Measurements from ENCODE around the gene KCND2. TPM values are rescaled to one million over a fixed set of nuclear protein-coding genes. Genes with fewer than 3 reads are reported as not detected.

The KCND2 gene
- polyA plus RNA-seq, 1 of the 3 experiments (the other 2 are of a cell fraction), result not detected

DNA sequence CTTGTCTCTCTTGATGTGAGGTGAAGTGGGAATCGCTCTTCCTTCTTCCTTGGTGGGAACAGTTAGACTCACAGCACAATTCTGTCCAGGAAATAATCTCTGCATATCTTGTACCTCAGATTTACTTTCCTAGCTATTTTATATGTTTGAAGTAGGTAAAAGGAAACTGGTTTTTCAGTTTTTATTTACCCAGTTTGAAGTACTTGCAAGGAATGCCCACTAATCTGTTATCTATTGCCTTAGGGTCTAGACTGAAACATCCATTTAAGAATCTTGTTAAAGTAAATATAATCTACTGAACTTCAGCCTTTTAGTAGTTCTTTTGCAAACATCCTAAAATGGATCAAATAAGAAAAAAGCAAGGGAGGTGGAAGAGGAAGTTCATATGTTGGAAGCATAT is 229.8 kb downstream of the KCND2 start:
- Histone ChIP-seq H3K4me1 (ENCODE audit: control insufficient read depth in 1 of 2, insufficient read depth in 2 of 2, low read depth in 1 of 2, low read length in 1 of 2) (no peaks in the 10 kb centered on the region), H3K36me3 (replicated peaks in 1 of 2; ENCODE audit: control insufficient read depth in 1 of 2, insufficient read depth in 2 of 2, low read length in 1 of 2) (no peaks in the 10 kb centered on the region), H4K20me1 (ENCODE audit: insufficient read depth) (no peaks in the 10 kb centered on the region), H3K4me3 (ENCODE audit: low read depth in 2 of 2, low read length in 1 of 2) (no peak overlapping the region), H2AFZ (ENCODE audit: low read depth) (no peak overlapping the region), H3K79me2 (ENCODE audit: insufficient read depth) (no peaks in the 10 kb centered on the region), H3K4me2 (no peak overlapping the region), H3K27me3 (ENCODE audit: insufficient read depth) (no peaks in the 10 kb centered on the region), H3K9ac (no peak overlapping the region), H3K9me2 (no peaks in the 10 kb centered on the region), H3K27ac (ENCODE audit: low read depth in 2 of 2, low read length in 1 of 2) (no peak overlapping the region), H3F3A (replicated peaks; ENCODE audit: insufficient read depth) (no peaks in the 10 kb centered on the region), H3K9me3 (no peaks in the 10 kb centered on the region)
- DNase-seq, result no peak
- ChIA-PET POLR2A (no interaction called here), CTCF (interaction anchor here (1.3 kb wide), 1 partner anchor 10 kb away, joined by 7 read pairs; no protein-coding TSS in a partner anchor)
- TF ChIP-seq, protein P1, sequence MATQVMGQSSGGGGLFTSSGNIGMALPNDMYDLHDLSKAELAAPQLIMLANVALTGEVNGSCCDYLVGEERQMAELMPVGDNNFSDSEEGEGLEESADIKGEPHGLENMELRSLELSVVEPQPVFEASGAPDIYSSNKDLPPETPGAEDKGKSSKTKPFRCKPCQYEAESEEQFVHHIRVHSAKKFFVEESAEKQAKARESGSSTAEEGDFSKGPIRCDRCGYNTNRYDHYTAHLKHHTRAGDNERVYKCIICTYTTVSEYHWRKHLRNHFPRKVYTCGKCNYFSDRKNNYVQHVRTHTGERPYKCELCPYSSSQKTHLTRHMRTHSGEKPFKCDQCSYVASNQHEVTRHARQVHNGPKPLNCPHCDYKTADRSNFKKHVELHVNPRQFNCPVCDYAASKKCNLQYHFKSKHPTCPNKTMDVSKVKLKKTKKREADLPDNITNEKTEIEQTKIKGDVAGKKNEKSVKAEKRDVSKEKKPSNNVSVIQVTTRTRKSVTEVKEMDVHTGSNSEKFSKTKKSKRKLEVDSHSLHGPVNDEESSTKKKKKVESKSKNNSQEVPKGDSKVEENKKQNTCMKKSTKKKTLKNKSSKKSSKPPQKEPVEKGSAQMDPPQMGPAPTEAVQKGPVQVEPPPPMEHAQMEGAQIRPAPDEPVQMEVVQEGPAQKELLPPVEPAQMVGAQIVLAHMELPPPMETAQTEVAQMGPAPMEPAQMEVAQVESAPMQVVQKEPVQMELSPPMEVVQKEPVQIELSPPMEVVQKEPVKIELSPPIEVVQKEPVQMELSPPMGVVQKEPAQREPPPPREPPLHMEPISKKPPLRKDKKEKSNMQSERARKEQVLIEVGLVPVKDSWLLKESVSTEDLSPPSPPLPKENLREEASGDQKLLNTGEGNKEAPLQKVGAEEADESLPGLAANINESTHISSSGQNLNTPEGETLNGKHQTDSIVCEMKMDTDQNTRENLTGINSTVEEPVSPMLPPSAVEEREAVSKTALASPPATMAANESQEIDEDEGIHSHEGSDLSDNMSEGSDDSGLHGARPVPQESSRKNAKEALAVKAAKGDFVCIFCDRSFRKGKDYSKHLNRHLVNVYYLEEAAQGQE (IDR thresholded peaks at IDR 0.05; ENCODE audit: low read depth, low read length), result no peak
- TF ChIP-seq TCF12 (IDR thresholded peaks at IDR 0.05) (no peak), MEF2A (IDR thresholded peaks at IDR 0.05; ENCODE audit: borderline replicate concordance, low read depth) (no peak), TEAD4 (IDR thresholded peaks at IDR 0.05; ENCODE audit: borderline replicate concordance, insufficient read depth) (no peak), YY1 (IDR thresholded peaks at IDR 0.05; ENCODE audit: low read depth) (no peak), TAF1 (IDR thresholded peaks at IDR 0.05; ENCODE audit: borderline replicate concordance, low read depth, low read length) (no peak), NFIC (IDR thresholded peaks at IDR 0.05; ENCODE audit: borderline replicate concordance) (no peak), GABPA (IDR thresholded peaks at IDR 0.05; ENCODE audit: low read depth) (no peak), POLR2AphosphoS5 (IDR thresholded peaks at IDR 0.05; ENCODE audit: low read depth, low read length) (no peak), FOXM1 (IDR thresholded peaks at IDR 0.05; ENCODE audit: low read depth) (no peak), ELF1 (IDR thresholded peaks at IDR 0.05) (no peak)
- WGBS (ENCODE audit: low lambda C conversion rate), result 4% methylated on average over 1 of the region's 1 CpG

DNA sequence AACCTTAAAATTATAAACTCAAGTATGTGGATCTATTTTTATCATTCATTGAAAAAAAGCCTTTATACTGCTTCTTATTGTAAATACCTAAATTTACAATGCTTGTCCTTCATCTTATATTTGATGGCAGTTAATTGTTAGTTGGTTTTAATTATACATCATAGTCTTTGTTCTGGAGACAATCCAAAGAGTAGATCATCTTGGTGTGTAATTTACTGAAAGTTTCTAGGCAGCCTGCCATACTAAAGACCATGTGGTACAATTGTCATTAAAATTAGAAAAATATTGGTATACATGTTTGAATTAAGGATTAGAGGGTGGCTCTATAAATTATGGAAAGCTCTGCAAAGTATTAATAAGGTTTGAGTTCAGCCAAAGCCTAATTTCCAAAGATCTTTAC is 231.4 kb downstream of the KCND2 start:
- H3K4me3 ChIP-seq (ENCODE audit: low read depth in 2 of 2, low read length in 1 of 2), result no peak overlapping the region
- H3K27ac ChIP-seq (ENCODE audit: low read depth in 2 of 2, low read length in 1 of 2), result no peak overlapping the region
- POLR2A ChIA-PET, result no interaction called here
- TF ChIP-seq CHD2 (IDR thresholded peaks at IDR 0.05; ENCODE audit: low read length, partially characterized antibody), result no peak
- TF ChIP-seq ELF1 (IDR thresholded peaks at IDR 0.05), result no peak
- H3K27me3 ChIP-seq (ENCODE audit: insufficient read depth), result no peaks in the 10 kb centered on the region
- no peaks in the 10 kb centered on the region for H3K9me2 ChIP-seq
- H4K20me1 ChIP-seq (ENCODE audit: insufficient read depth), result no peaks in the 10 kb centered on the region
- H3F3A ChIP-seq (replicated peaks; ENCODE audit: insufficient read depth), result no peaks in the 10 kb centered on the region
- no peak overlapping the region for H2AFZ ChIP-seq (ENCODE audit: low read depth)
- CTCF ChIA-PET, result interaction anchor here (1.3 kb wide), 1 partner anchor 8 kb away, joined by 7 read pairs; no protein-coding TSS in a partner anchor
- no peak for DNase-seq
- no peaks in the 10 kb centered on the region for H3K79me2 ChIP-seq (ENCODE audit: insufficient read depth)
- H3K9me3 ChIP-seq, result no peaks in the 10 kb centered on the region
- H3K4me1 ChIP-seq (ENCODE audit: control insufficient read depth in 1 of 2, insufficient read depth in 2 of 2, low read depth in 1 of 2, low read length in 1 of 2), result no peaks in the 10 kb centered on the region
- no peak overlapping the region for H3K9ac ChIP-seq
- no peak overlapping the region for H3K4me2 ChIP-seq
- no peaks in the 10 kb centered on the region for H3K36me3 ChIP-seq (replicated peaks in 1 of 2; ENCODE audit: control insufficient read depth in 1 of 2, insufficient read depth in 2 of 2, low read length in 1 of 2)
